ENCODE results near the gene SPTBN1.

DNA sequence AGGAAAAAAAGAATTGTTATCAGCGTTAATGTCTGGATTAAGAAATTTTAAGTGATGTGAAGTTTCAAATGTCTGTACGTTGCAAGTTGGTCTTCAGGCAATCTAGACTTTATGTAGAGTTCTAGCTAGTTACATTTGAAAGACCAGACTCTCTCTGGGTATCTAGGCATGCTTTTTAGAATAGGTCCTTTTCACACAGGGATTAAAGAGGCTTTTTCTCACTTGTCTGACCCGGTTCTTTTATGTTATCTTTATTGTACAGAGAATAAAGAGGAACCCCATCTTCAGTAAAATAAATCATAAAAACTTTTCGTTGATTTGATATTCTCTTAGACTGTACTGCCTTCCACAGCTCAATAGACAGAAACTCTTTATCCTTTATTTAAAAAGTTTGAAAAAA is 258.9 kb downstream of the SPTBN1 start:
- TF ChIP-seq, protein P1, sequence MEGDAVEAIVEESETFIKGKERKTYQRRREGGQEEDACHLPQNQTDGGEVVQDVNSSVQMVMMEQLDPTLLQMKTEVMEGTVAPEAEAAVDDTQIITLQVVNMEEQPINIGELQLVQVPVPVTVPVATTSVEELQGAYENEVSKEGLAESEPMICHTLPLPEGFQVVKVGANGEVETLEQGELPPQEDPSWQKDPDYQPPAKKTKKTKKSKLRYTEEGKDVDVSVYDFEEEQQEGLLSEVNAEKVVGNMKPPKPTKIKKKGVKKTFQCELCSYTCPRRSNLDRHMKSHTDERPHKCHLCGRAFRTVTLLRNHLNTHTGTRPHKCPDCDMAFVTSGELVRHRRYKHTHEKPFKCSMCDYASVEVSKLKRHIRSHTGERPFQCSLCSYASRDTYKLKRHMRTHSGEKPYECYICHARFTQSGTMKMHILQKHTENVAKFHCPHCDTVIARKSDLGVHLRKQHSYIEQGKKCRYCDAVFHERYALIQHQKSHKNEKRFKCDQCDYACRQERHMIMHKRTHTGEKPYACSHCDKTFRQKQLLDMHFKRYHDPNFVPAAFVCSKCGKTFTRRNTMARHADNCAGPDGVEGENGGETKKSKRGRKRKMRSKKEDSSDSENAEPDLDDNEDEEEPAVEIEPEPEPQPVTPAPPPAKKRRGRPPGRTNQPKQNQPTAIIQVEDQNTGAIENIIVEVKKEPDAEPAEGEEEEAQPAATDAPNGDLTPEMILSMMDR (conservative IDR thresholded peaks at IDR 0.05; ENCODE audit: low read depth in 2 of 2), result no peak
- TF ChIP-seq STAT1 (IDR thresholded peaks at IDR 0.05; ENCODE audit: unreplicated experiment) (no peak), POLR2AphosphoS5 (IDR thresholded peaks at IDR 0.05; ENCODE audit: low read depth) (no peak), EZH2 (IDR thresholded peaks at IDR 0.05; ENCODE audit: low read depth, unreplicated experiment) (no peak), CREB1 (CRISPR knock-in tag; IDR thresholded peaks at IDR 0.05; ENCODE audit: low read depth) (no peak), ZNF114 (CRISPR knock-in tag; IDR thresholded peaks at IDR 0.05) (no peak), EZH2phosphoT487 (IDR thresholded peaks at IDR 0.05; ENCODE audit: unreplicated experiment) (no peak), JUNB (IDR thresholded peaks at IDR 0.05; ENCODE audit: unreplicated experiment) (no peak), ZNF331 (CRISPR knock-in tag; IDR thresholded peaks at IDR 0.05; ENCODE audit: low read depth) (no peak), NANOG (IDR thresholded peaks at IDR 0.05; ENCODE audit: borderline replicate concordance) (no peak)
- TF ChIP-seq, protein P2, sequence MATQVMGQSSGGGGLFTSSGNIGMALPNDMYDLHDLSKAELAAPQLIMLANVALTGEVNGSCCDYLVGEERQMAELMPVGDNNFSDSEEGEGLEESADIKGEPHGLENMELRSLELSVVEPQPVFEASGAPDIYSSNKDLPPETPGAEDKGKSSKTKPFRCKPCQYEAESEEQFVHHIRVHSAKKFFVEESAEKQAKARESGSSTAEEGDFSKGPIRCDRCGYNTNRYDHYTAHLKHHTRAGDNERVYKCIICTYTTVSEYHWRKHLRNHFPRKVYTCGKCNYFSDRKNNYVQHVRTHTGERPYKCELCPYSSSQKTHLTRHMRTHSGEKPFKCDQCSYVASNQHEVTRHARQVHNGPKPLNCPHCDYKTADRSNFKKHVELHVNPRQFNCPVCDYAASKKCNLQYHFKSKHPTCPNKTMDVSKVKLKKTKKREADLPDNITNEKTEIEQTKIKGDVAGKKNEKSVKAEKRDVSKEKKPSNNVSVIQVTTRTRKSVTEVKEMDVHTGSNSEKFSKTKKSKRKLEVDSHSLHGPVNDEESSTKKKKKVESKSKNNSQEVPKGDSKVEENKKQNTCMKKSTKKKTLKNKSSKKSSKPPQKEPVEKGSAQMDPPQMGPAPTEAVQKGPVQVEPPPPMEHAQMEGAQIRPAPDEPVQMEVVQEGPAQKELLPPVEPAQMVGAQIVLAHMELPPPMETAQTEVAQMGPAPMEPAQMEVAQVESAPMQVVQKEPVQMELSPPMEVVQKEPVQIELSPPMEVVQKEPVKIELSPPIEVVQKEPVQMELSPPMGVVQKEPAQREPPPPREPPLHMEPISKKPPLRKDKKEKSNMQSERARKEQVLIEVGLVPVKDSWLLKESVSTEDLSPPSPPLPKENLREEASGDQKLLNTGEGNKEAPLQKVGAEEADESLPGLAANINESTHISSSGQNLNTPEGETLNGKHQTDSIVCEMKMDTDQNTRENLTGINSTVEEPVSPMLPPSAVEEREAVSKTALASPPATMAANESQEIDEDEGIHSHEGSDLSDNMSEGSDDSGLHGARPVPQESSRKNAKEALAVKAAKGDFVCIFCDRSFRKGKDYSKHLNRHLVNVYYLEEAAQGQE (IDR thresholded peaks at IDR 0.05; ENCODE audit: unreplicated experiment), result no peak
- TF ChIP-seq, protein P3, sequence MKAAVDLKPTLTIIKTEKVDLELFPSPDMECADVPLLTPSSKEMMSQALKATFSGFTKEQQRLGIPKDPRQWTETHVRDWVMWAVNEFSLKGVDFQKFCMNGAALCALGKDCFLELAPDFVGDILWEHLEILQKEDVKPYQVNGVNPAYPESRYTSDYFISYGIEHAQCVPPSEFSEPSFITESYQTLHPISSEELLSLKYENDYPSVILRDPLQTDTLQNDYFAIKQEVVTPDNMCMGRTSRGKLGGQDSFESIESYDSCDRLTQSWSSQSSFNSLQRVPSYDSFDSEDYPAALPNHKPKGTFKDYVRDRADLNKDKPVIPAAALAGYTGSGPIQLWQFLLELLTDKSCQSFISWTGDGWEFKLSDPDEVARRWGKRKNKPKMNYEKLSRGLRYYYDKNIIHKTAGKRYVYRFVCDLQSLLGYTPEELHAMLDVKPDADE (IDR thresholded peaks at IDR 0.05), result no peak

All from GM23338 (cell line).